GM12872 (cell line): Measurements from ENCODE around the gene ASB10.

ENCODE experiments used
- TF ChIP-seq, protein P1 (sequence below): IDR thresholded peaks from 3 replicates; pipeline ENCODE4 v1.5.1; 2011; ENCODE audit warnings: low read depth, mild to moderate bottlenecking, low read length, moderate library complexity; ENCODE audit not compliant: insufficient read depth

The ASB10 gene

DNA sequence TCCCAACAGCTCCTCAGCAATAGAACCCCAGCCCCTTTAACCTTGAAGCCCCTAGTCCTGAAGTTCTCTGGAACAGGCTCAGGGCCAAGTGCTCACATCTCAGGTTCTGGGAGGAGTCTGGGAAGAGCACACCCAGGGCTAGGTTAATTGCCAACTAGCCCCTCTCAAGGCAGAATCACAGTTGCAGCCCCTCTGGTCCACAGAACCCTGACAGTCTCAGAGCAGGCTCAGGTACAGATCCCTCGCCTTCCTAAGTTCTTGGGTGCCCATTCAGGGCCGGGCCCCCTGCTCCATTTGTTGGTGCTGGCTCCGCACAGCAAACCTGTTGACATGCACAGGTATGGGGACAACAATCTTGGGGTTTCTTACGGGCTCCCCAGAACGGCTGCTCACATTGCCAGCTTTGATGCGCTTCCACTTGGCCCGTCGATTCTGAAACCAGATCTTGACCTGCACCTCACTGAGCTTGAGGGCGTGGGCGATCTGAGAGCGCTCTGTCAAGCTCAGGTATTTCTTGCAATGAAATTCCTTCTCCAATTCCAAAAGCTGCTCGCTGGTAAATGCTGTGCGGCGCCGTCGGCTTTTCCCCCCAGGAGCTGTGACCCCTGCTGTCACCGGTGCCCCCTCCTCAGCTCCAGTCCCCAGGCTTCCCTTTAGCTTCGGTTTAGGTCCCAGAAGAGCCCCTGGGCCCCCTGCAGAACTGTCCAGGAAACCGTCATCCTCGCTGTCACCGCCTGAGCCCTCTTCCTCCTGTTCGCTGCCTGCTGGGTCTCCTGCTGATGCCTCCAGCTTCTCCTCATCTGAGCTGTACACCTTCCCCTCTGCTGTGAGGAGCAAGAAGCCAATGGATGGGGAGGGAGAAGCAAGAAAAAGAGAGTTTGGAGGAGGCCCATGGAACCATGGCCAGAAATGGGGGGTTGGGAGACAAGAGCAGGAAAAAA is 38.5 kb downstream of the ASB10 start:
- TF ChIP-seq, protein P1, sequence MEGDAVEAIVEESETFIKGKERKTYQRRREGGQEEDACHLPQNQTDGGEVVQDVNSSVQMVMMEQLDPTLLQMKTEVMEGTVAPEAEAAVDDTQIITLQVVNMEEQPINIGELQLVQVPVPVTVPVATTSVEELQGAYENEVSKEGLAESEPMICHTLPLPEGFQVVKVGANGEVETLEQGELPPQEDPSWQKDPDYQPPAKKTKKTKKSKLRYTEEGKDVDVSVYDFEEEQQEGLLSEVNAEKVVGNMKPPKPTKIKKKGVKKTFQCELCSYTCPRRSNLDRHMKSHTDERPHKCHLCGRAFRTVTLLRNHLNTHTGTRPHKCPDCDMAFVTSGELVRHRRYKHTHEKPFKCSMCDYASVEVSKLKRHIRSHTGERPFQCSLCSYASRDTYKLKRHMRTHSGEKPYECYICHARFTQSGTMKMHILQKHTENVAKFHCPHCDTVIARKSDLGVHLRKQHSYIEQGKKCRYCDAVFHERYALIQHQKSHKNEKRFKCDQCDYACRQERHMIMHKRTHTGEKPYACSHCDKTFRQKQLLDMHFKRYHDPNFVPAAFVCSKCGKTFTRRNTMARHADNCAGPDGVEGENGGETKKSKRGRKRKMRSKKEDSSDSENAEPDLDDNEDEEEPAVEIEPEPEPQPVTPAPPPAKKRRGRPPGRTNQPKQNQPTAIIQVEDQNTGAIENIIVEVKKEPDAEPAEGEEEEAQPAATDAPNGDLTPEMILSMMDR: no peak

DNA sequence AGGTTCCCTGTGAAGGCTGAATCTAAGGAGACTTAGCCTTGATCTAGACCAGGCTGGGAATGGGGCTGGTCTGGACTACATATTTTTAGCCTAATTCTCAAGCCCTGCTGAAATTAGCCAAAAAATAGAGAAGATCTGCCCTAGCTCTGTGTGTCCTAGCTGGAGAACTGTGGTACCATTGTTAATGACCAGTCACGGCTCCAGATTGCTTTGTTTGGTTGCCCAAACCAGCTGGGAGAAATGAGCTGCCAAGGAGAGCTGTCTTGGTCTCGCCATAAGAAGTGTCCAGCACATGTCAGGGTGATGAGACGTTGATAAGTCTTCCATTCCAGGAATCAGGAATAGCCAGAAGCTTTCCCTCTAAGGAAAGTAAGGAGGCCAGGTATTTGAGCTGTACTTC is 40.3 kb downstream of the ASB10 start:
- TF ChIP-seq, protein P1: no peak

DNA sequence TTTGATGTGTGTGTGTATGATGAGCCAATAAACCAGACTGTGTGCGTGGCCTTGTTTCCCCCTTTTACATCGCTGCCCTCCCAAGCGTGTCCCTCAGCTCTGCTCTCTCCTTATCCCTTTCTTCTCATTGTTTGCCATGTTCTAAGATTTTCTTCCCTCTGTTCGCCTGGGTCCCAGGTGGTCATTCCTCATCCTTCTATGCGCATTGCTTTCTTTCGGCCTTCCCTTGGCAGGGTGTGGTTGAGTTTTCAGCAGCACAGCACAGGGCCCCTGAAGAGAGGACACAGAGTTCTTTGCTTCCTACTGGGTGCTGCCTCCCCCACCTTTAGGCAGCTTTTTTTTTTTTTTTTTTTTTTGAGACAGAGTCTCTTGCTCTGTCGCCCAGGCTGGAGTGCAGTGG is 42.7 kb downstream of the ASB10 start:
- TF ChIP-seq, protein P1: no peak

DNA sequence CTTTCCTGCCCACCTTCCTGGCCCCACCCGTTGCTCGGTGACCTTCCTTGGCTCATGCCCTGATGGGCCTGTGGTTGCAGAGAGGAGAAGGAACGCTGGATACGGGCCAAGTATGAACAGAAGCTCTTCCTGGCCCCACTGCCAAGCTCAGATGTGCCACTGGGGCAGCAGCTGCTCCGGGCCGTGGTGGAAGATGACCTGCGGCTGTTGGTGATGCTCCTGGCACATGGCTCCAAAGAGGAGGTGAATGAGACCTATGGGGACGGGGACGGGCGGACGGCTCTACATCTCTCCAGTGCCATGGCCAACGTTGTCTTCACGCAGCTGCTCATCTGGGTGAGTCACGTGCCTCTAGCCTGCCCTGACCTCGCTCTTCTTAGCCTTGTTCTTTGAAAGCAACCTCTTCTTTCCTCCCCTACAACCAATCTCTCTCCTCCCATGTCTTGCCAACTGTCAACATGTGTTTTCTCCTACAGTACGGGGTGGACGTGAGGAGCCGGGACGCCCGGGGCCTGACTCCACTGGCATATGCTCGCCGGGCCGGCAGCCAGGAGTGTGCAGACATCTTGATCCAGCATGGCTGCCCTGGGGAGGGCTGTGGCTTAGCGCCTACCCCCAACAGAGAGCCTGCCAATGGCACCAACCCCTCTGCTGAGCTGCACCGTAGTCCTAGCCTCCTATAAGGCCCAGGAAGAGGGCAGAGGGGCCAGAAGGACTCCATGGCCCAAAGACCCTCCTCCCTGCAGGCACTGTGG is 43.6 kb downstream of the ASB10 start:
- TF ChIP-seq, protein P1: no peak

DNA sequence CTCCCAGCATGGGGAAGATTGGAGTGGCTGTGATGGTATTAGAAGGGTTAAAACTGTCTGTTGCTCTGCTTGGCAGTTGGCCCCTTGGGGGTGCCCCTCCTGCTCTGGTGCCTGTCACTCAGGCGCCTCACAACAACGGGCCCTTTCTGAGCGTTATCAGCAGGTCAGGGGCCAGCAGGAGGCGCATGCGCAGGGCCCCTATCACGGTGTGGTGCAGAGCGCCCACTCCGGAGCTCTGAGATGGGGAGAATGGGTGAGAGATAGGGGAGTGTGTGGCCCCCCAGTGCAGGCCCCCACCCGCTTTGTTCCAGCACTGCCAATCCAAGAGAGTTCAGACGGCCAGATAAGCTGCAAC is 44.4 kb downstream of the ASB10 start:
- TF ChIP-seq, protein P1: no peak

DNA sequence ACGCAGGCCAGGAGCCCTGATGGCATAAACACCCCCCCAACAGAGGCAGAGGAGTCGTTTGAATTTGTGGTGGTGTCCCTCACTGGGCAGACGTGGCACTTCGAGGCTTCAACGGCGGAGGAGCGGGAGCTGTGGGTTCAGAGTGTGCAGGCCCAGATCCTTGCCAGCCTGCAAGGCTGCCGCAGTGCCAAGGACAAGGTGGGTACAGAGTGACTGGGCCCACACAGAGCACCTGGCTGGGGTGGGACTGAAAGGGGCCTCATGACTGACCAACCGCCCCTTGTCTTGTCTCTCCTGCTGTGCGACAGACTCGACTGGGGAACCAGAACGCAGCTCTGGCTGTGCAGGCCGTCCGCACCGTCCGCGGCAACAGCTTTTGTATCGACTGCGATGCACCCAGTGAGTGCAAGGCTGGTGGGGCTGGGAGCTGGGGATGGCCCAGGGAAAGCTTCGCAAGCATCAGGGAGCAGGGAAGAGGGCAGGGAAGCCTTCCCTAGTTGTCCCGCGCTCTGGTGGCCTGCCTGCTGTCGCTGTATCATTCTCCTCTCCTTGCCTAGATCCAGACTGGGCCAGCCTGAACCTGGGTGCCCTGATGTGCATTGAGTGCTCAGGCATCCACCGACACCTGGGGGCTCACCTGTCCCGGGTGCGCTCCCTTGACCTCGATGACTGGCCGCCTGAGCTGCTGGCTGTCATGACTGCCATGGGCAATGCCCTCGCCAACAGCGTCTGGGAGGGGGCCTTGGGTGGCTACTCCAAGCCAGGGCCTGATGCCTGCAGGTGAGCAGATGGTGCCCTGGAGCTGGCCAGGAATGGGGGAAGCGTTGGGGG is 45.0 kb downstream of the ASB10 start:
- TF ChIP-seq, protein P1: no peak

DNA sequence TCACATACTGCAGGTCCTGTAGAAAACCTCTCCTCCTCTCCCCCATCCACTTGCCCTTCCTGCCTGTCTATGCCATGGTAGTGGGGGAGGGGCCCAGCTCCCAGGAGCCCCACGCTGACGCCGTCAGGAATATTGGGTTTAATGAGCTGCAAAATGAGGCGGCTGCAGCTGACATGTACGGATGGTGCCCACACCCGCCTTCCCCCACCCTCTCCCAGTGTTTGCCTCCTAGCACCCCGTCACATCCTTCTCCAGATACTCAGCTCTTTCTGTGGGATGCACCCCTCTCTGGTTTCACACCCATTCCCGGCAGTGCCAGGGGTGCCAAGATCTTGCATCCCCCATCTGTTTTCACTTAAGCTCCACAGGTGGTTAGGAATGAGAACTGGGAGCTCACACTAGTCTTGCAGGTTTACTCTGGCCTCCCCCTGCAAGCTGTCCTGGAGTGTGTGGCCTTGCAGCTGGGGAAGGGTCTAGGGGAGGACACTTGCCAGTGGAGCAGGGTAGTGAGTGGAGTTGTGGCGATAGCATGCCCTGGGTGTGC is 45.7 kb downstream of the ASB10 start:
- TF ChIP-seq, protein P1: no peak
